CD14-positive monocyte (primary cell): ENCODE results near the gene HCFC2. TPM values are rescaled to one million over a fixed set of nuclear protein-coding genes. Genes with fewer than 3 reads are reported as not detected.
A peak's percentile ranks its signal among the peaks of the same experiment; 100 is the strongest.

Experiments used
- DNase-seq, 3 donors: peaks; one replicate each; pipeline ENCODE4 v3.0.0-alpha.2; 2011 to 2022
- H2AFZ ChIP-seq: 2 replicates; pipeline ENCODE4 v1.6.0; 2012; ENCODE audit warnings: mild to moderate bottlenecking, low read depth, low read length, inconsistent platforms; ENCODE audit not compliant: insufficient read depth, poor library complexity, severe bottlenecking
- H3K27ac ChIP-seq, 2 donors: 1 replicate in 1 of 2; 2 replicates in 1 of 2; pipeline ENCODE4 v1.5.1; 2012 to 2013; ENCODE audit warnings: low read length in 2 of 2, control low read depth in 1 of 2, inconsistent platforms in 1 of 2, low read depth in 1 of 2, mild to moderate bottlenecking in 1 of 2
- H3K27me3 ChIP-seq, 2 donors: one replicate each; pipeline versions ENCODE4 v1.6.0 to v1.6.1; 2011 to 2013; ENCODE audit warnings: low read length in 2 of 2; ENCODE audit not compliant: control insufficient read depth in 2 of 2, insufficient read depth in 2 of 2
- H3K36me3 ChIP-seq, 2 donors: replicated peaks in 1 of 2; 1 replicate in 1 of 2; 2 replicates in 1 of 2; pipeline versions ENCODE4 v1.5.1 to v1.6.1; 2012 to 2013; ENCODE audit warnings: low read length in 2 of 2, control low read depth in 1 of 2, inconsistent platforms in 1 of 2, mild to moderate bottlenecking in 1 of 2; ENCODE audit not compliant: insufficient read depth in 2 of 2, control insufficient read depth in 1 of 2
- H3K4me1 ChIP-seq, 2 donors: 1 replicate in 1 of 2; 2 replicates in 1 of 2; pipeline versions ENCODE4 v1.5.1 to v1.6.1; 2012 to 2013; ENCODE audit warnings: low read length in 2 of 2, control low read depth in 1 of 2, inconsistent platforms in 1 of 2, mild to moderate bottlenecking in 1 of 2, moderate library complexity in 1 of 2; ENCODE audit not compliant: insufficient read depth in 2 of 2, control insufficient read depth in 1 of 2
- H3K4me2 ChIP-seq: replicated peaks from 2 replicates; pipeline ENCODE3; 2012; ENCODE audit warnings: low read length, moderate library complexity, mild to moderate bottlenecking; ENCODE audit not compliant: poor library complexity, severe bottlenecking; ENCODE audit errors: extremely low read depth
- H3K4me3 ChIP-seq, 3 experiments: fragments of 200-600 bp in 1 of 3; sonication (generic) in 1 of 3; replicated peaks in 1 of 3; 1 replicate in 2 of 3; 2 replicates in 1 of 3; pipeline ENCODE4 v1.5.1; 2011 to 2013; ENCODE audit warnings: low read length in 3 of 3, mild to moderate bottlenecking in 3 of 3, control low read depth in 2 of 3, low read depth in 2 of 3, inconsistent platforms in 1 of 3, moderate library complexity in 1 of 3
- H3K79me2 ChIP-seq: 2 replicates; pipeline ENCODE4 v1.6.0; 2012; ENCODE audit warnings: mild to moderate bottlenecking, control low read depth, inconsistent platforms, low read length, moderate library complexity; ENCODE audit not compliant: insufficient read depth
- H3K9ac ChIP-seq: 2 replicates; pipeline ENCODE4 v1.6.0; 2017; ENCODE audit warnings: low read length, mild to moderate bottlenecking; ENCODE audit not compliant: insufficient read depth, poor library complexity, severe bottlenecking
- H3K9me3 ChIP-seq, 2 donors: replicated peaks in 1 of 2; 1 replicate in 1 of 2; 2 replicates in 1 of 2; pipeline versions ENCODE4 v1.5.1 to v1.6.1; 2012 to 2013; ENCODE audit warnings: low read length in 2 of 2, control low read depth in 1 of 2; ENCODE audit not compliant: control insufficient read depth in 1 of 2, insufficient read depth in 1 of 2
- H4K20me1 ChIP-seq: 2 replicates; pipeline ENCODE4 v1.6.0; 2012; ENCODE audit warnings: mild to moderate bottlenecking, low read length, control low read depth, moderate library complexity; ENCODE audit not compliant: insufficient read depth
- H3K27ac Mint-ChIP-seq, 7 donors: one replicate each; pipeline ENCODE4 v1.8.0; 2020; ENCODE audit warnings: mild to moderate bottlenecking in 7 of 7, mixed read lengths in 7 of 7, moderate library complexity in 6 of 7, inconsistent platforms in 2 of 7
- H3K27me3 Mint-ChIP-seq, 3 donors: one replicate each; pipeline ENCODE4 v1.8.0; 2021 to 2022; ENCODE audit warnings: low read depth in 3 of 3, mild to moderate bottlenecking in 3 of 3, mixed read lengths in 3 of 3, moderate library complexity in 3 of 3, inconsistent platforms in 1 of 3
- H3K36me3 Mint-ChIP-seq, 2 donors: one replicate each; pipeline ENCODE4 v1.8.0; 2020; ENCODE audit warnings: mixed read lengths in 2 of 2, inconsistent platforms in 1 of 2, mild to moderate bottlenecking in 1 of 2
- H3K4me1 Mint-ChIP-seq: one replicate; pipeline ENCODE4 v1.8.0; 2020; ENCODE audit warnings: mild to moderate bottlenecking, mixed read lengths
- H3K4me3 Mint-ChIP-seq, 2 donors: one replicate each; pipeline ENCODE4 v1.8.0; 2020; ENCODE audit warnings: mild to moderate bottlenecking in 2 of 2, mixed read lengths in 2 of 2, moderate library complexity in 1 of 2
- H3K9me3 Mint-ChIP-seq, 7 donors: one replicate each; pipeline ENCODE4 v1.8.0; 2020 to 2022; ENCODE audit warnings: mixed read lengths in 7 of 7, mild to moderate bottlenecking in 6 of 7, moderate library complexity in 6 of 7, inconsistent platforms in 2 of 7
- CTCF ChIP-seq: fragments of 200-600 bp; IDR thresholded peaks from one replicate; pipeline ENCODE4 v1.8.0; 2022; ENCODE audit warnings: antibody characterized with exemption, mild to moderate bottlenecking
- WGBS: methylation state at CpG from one replicate; pipeline ENCODE4 v1.1.5; 2013; ENCODE audit warnings: missing lambda C conversion rate; ENCODE audit not compliant: insufficient coverage; 5-methylcytosine and 5-hydroxymethylcytosine counted together
- intact Hi-C, 2 donors: fragments of 100-400 bp; cut with micrococcal nuclease; formaldehyde crosslinking; loops; one replicate each; pipeline versions ENCODE4 v1.15.0 to v1.15.1; 2023
- polyA plus RNA-seq, 3 donors: library from polyadenylated mRNA; depleted of rRNA in 1 of 3; unstranded in 2 of 3; stranded (reverse) in 1 of 3; fragments of 300-500 nt in 2 of 3; fragments of >200 nt in 1 of 3; fragmentation: Illumina TruSeq in 2 of 3; gene quantifications; 1 replicate in 2 of 3; 2 replicates in 1 of 3; pipeline ENCODE4 v1.2.3, GENCODE V29; 2012 to 2021

The HCFC2 gene
- polyA plus RNA-seq, 3 donors, result 3.3 to 8.7 (median 4.3) TPM

GRCh38 chr12:104106965-104107364 lies 42.6 kb downstream of the HCFC2 start:
- H3K4me3 Mint-ChIP-seq, result no peak overlapping the region
- intact Hi-C loops, result loop anchor here in 1 of 2 donors (5.0 to 10.0 kb wide), 2 partner anchors 45 to 222 kb away; partner anchors contain the start of gene HCFC2
- WGBS, result 54% methylated on average over 2 of the region's 2 CpGs
- Histone ChIP-seq H4K20me1 (peaks cover 3% of the 10 kb centered on the region), H3K4me3 (no peak overlapping the region), H3K79me2 (no peaks in the 10 kb centered on the region), H3K4me2 (no peak overlapping the region), H3K27me3 (no peaks in the 10 kb centered on the region), H3K9me3 (no peaks in the 10 kb centered on the region), H3K27ac (no peak overlapping the region), H3K4me1 (no peaks in the 10 kb centered on the region), H2AFZ (no peak overlapping the region), H3K36me3 (peaks cover 17 to 44% of the 10 kb centered on the region in 2 donors), H3K9ac (no peak overlapping the region)
- H3K9me3 Mint-ChIP-seq, result no peaks in the 10 kb centered on the region
- no peaks in the 10 kb centered on the region for H3K27me3 Mint-ChIP-seq
- no peak for TF ChIP-seq CTCF
- H3K4me1 Mint-ChIP-seq, result peaks cover 10% of the 10 kb centered on the region
- peaks cover 25 to 32% of the 10 kb centered on the region in 2 donors for H3K36me3 Mint-ChIP-seq
- H3K27ac Mint-ChIP-seq, result no peak overlapping the region
- no peak for DNase-seq

DNA sequence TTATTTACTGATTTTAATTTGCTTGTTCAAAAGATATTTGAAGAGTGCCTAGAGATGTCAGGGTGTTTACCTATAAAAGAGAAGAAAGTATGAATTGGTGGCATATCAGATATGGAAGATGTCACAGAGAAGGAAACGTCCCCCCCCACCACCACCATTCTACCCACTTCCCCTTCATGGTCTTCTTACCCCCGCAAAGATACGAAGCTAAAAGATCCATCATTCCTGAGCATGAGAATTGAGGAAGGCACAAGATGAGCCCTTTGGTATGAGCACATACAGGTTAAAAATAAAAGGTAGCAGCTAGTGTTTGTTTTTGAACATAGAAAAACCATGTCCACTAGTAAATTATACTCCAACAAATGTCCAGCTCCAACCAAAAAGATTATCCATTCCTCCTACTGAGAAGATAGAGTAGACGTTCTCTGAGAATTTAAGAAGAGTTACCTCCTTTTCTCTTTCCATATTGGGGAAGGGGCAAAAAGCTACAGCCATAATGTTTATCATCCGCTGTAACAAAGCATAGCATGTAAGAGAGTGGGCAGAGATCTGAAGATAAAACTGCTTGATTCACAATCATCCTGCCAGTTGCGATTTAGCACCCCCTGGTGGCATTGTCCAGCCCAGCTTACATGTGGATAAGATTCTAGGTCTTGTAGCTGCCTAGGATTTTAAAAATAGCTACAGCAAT lies 44.6 kb downstream of the HCFC2 start:
- peaks cover 0 to 4% (median 0%) of the 10 kb centered on the region in 7 donors for H3K9me3 Mint-ChIP-seq
- H3K4me3 Mint-ChIP-seq, result no peak overlapping the region
- Histone ChIP-seq H3K4me2 (no peak overlapping the region), H3K79me2 (no peaks in the 10 kb centered on the region), H2AFZ (no peak overlapping the region), H3K9ac (no peak overlapping the region), H3K27me3 (no peaks in the 10 kb centered on the region), H3K4me1 (no peaks in the 10 kb centered on the region), H4K20me1 (peaks cover 3% of the 10 kb centered on the region), H3K27ac (no peak overlapping the region), H3K36me3 (peaks cover 2 to 29% of the 10 kb centered on the region in 2 donors), H3K4me3 (no peak overlapping the region), H3K9me3 (no peaks in the 10 kb centered on the region)
- no peak overlapping the region for H3K27ac Mint-ChIP-seq
- no CpG with 5 or more reads among the region's 6 CpGs for WGBS
- no peaks in the 10 kb centered on the region for H3K27me3 Mint-ChIP-seq
- peak; percentile 54 to 65 (median 61) for DNase-seq
- intact Hi-C loops, result loop anchor here in 1 of 2 donors (5.0 to 10.0 kb wide), 2 partner anchors 47 to 224 kb away; partner anchors contain the start of gene HCFC2
- peaks cover 12 to 26% of the 10 kb centered on the region in 2 donors for H3K36me3 Mint-ChIP-seq
- TF ChIP-seq CTCF, result peak; percentile 93
- H3K4me1 Mint-ChIP-seq, result peaks cover 10% of the 10 kb centered on the region
